IMR-90 (cell line): ENCODE measurements around the gene RUFY1. TPM values are rescaled to one million over a fixed set of nuclear protein-coding genes. Genes with fewer than 3 reads are reported as not detected.

Source experiments
- ATAC-seq: fragments of 200-7000 bp; cut with Tn5 transposase; 2 replicates; pipeline ENCODE4 v1.9.1; 2020; ENCODE audit warnings: low read depth, mild to moderate bottlenecking, moderate library complexity
- BruUV-seq: library from RNA; stranded (reverse); fragments of 400-500 nt; replicated peaks from 2 replicates; lab custom pipeline; 2021; lab: Mats Ljungman, UMichigan
- CTCF ChIA-PET: fragments of 300-600 bp; formaldehyde crosslinking; extraction: SDS; loops from one replicate; lab custom pipeline; 2021; ENCODE audit warnings: antibody characterized with exemption; lab: Yijun Ruan, JAX
- POLR2A ChIA-PET: fragments of 300-600 bp; sonication (Branson Sonifier 250); formaldehyde crosslinking; loops from one replicate; lab custom pipeline; 2022; ENCODE audit warnings: antibody characterized with exemption; ENCODE audit not compliant: unreplicated experiment; lab: Charles Lee
- DNase-seq: peaks from one replicate; pipeline ENCODE4 v3.0.0; 2013
- H2AFZ ChIP-seq: replicated peaks from 2 replicates; pipeline ENCODE3; 2013; ENCODE audit warnings: low read length, mild to moderate bottlenecking; ENCODE audit not compliant: poor library complexity
- H2AK5ac ChIP-seq: 2 replicates; pipeline ENCODE4 v1.6.1; 2013; ENCODE audit warnings: low read depth, low read length, inconsistent platforms
- H2AK9ac ChIP-seq: replicated peaks from 2 replicates; pipeline ENCODE3; 2013; ENCODE audit warnings: mild to moderate bottlenecking, low read depth, low read length, moderate library complexity; ENCODE audit not compliant: poor library complexity
- H2BK120ac ChIP-seq: 2 replicates; pipeline ENCODE4 v1.6.1; 2013; ENCODE audit warnings: low read depth, low read length, inconsistent platforms
- H2BK15ac ChIP-seq: 3 replicates; pipeline ENCODE4 v1.6.1; 2013; ENCODE audit warnings: low read depth, low read length, inconsistent platforms
- H2BK20ac ChIP-seq: 2 replicates; pipeline ENCODE4 v1.6.1; 2013; ENCODE audit warnings: low read depth, mild to moderate bottlenecking, inconsistent platforms, low read length, moderate library complexity
- H2BK5ac ChIP-seq: 2 replicates; pipeline ENCODE4 v1.6.1; 2013; ENCODE audit warnings: mild to moderate bottlenecking, low read depth, low read length, inconsistent platforms; ENCODE audit not compliant: poor library complexity, severe bottlenecking
- H3K14ac ChIP-seq: replicated peaks from 2 replicates; pipeline ENCODE4 v1.6.1; 2013; ENCODE audit warnings: low read depth, low read length, inconsistent platforms
- H3K18ac ChIP-seq: 2 replicates; pipeline ENCODE4 v1.6.1; 2013; ENCODE audit warnings: low read depth, low read length, control low read depth
- H3K23ac ChIP-seq: 2 replicates; pipeline ENCODE4 v1.6.1; 2013; ENCODE audit warnings: low read depth, low read length, inconsistent platforms
- H3K27ac ChIP-seq: 2 replicates; pipeline ENCODE4 v1.5.1; 2013; ENCODE audit warnings: mild to moderate bottlenecking, control low read depth, low read length; ENCODE audit not compliant: insufficient read depth
- H3K27me3 ChIP-seq: 2 replicates; pipeline ENCODE4 v1.6.1; 2013; ENCODE audit warnings: low read length; ENCODE audit not compliant: control insufficient read depth, insufficient read depth
- H3K36me3 ChIP-seq: 2 replicates; pipeline ENCODE4 v1.6.1; 2013; ENCODE audit warnings: low read length, mixed read lengths; ENCODE audit not compliant: control insufficient read depth, insufficient read depth
- H3K4ac ChIP-seq: 2 replicates; pipeline ENCODE4 v1.6.1; 2013; ENCODE audit warnings: low read depth, low read length, inconsistent platforms
- H3K4me1 ChIP-seq: 2 replicates; pipeline ENCODE4 v1.6.1; 2013; ENCODE audit warnings: low read length, mixed read lengths; ENCODE audit not compliant: control insufficient read depth, insufficient read depth
- H3K4me2 ChIP-seq: 2 replicates; pipeline ENCODE4 v1.6.1; 2013; ENCODE audit warnings: low read depth, mild to moderate bottlenecking, control low read depth, low read length, moderate library complexity
- H3K4me3 ChIP-seq: 2 replicates; pipeline ENCODE4 v1.5.1; 2013; ENCODE audit warnings: low read depth, mild to moderate bottlenecking, control low read depth, low read length, moderate library complexity; ENCODE audit not compliant: insufficient read depth
- H3K56ac ChIP-seq: 2 replicates; pipeline ENCODE4 v1.6.1; 2013; ENCODE audit warnings: low read length, inconsistent platforms; ENCODE audit not compliant: insufficient read depth; ENCODE audit errors: extremely low read depth
- H3K79me1 ChIP-seq, 2 experiments: 2 replicates each; pipeline ENCODE4 v1.6.1; 2013; ENCODE audit warnings: low read length in 2 of 2, inconsistent platforms in 1 of 2, low read depth in 1 of 2
- H3K9ac ChIP-seq: 2 replicates; pipeline ENCODE4 v1.6.1; 2013; ENCODE audit warnings: low read depth, low read length, control low read depth
- H3K9me1 ChIP-seq: 2 replicates; pipeline ENCODE4 v1.6.1; 2013; ENCODE audit warnings: low read length, inconsistent platforms; ENCODE audit not compliant: insufficient read depth
- H3K9me3 ChIP-seq: 2 replicates; pipeline ENCODE4 v1.6.1; 2013; ENCODE audit warnings: low read length; ENCODE audit not compliant: control insufficient read depth, insufficient read depth
- H4K20me1 ChIP-seq: 2 replicates; pipeline ENCODE4 v1.6.1; 2013; ENCODE audit warnings: low read length, inconsistent platforms; ENCODE audit not compliant: insufficient read depth
- H4K5ac ChIP-seq: 2 replicates; pipeline ENCODE4 v1.6.1; 2013; ENCODE audit warnings: mild to moderate bottlenecking, low read depth, low read length, control low read depth
- H4K8ac ChIP-seq, 2 experiments: 2 replicates each; pipeline ENCODE4 v1.6.1; 2013; ENCODE audit warnings: low read depth in 2 of 2, low read length in 2 of 2, control low read depth in 1 of 2, inconsistent platforms in 1 of 2
- H4K91ac ChIP-seq: 2 replicates; pipeline ENCODE4 v1.6.1; 2013; ENCODE audit warnings: low read depth, low read length, inconsistent platforms; ENCODE audit not compliant: insufficient read depth
- BHLHE40 ChIP-seq: fragments of 150-350 bp; IDR thresholded peaks from 2 replicates; pipeline ENCODE4 v1.6.1; 2016; ENCODE audit warnings: mild to moderate bottlenecking, low read depth, low read length
- CEBPB ChIP-seq: IDR thresholded peaks from 2 replicates; pipeline ENCODE4 v1.6.1; 2012; ENCODE audit warnings: low read depth, low read length, improper control_type of control experiment
- CHD1 ChIP-seq: IDR thresholded peaks from 2 replicates; pipeline ENCODE4 v1.6.1; 2012; ENCODE audit warnings: low read depth, low read length, improper control_type of control experiment
- CTCF ChIP-seq: conservative IDR thresholded peaks from 2 replicates; pipeline ENCODE4 v1.5.1; 2012; ENCODE audit warnings: mild to moderate bottlenecking, low read depth, low read length, improper control_type of control experiment
- ELK1 ChIP-seq: fragments of 150-350 bp; IDR thresholded peaks from 2 replicates; pipeline ENCODE4 v1.6.1; 2016; ENCODE audit warnings: low read depth, mild to moderate bottlenecking, low read length, moderate library complexity, borderline replicate concordance
- FOS ChIP-seq: fragments of 150-350 bp; IDR thresholded peaks from 2 replicates; pipeline ENCODE4 v1.6.1; 2016; ENCODE audit warnings: low read depth, low read length
- MAFK ChIP-seq: IDR thresholded peaks from 2 replicates; pipeline ENCODE4 v1.6.1; 2012; ENCODE audit warnings: low read depth, low read length, improper control_type of control experiment
- MXI1 ChIP-seq: IDR thresholded peaks from 2 replicates; pipeline ENCODE4 v1.6.1; 2012; ENCODE audit warnings: low read depth, mild to moderate bottlenecking, low read length, moderate library complexity, borderline replicate concordance
- NFE2L2 ChIP-seq: fragments of 150-350 bp; IDR thresholded peaks from 2 replicates; pipeline ENCODE4 v1.6.1; 2016; ENCODE audit warnings: low read depth, mild to moderate bottlenecking, low read length
- POLR2A ChIP-seq: IDR thresholded peaks from 2 replicates; pipeline ENCODE4 v1.6.1; 2012; ENCODE audit warnings: mild to moderate bottlenecking, low read depth, low read length
- RAD21 ChIP-seq: IDR thresholded peaks from 2 replicates; pipeline ENCODE4 v1.6.1; 2012; ENCODE audit warnings: low read length, improper control_type of control experiment
- RCOR1 ChIP-seq: IDR thresholded peaks from 2 replicates; pipeline ENCODE4 v1.6.1; 2012; ENCODE audit warnings: mild to moderate bottlenecking, low read length, improper control_type of control experiment; ENCODE audit not compliant: insufficient replicate concordance
- RFX5 ChIP-seq: IDR thresholded peaks from 2 replicates; pipeline ENCODE4 v1.8.0; 2012; ENCODE audit warnings: low read depth, mild to moderate bottlenecking, low read length, moderate library complexity
- SMC3 ChIP-seq: fragments of 150-350 bp; IDR thresholded peaks from 2 replicates; pipeline ENCODE4 v1.6.1; 2016; ENCODE audit warnings: low read depth, mild to moderate bottlenecking, antibody characterized with exemption, low read length, moderate library complexity
- USF2 ChIP-seq: fragments of 150-350 bp; IDR thresholded peaks from 2 replicates; pipeline ENCODE4 v1.6.1; 2017; ENCODE audit warnings: mild to moderate bottlenecking, antibody characterized with exemption, low read length, low read depth
- WGBS, 2 experiments: methylation state at CpG; one replicate each; pipeline versions ENCODE4 v1.1.5 to v1.1.7; 2013; ENCODE audit warnings: missing lambda C conversion rate in 2 of 2; ENCODE audit not compliant: insufficient read length in 1 of 2; ENCODE audit errors: extremely low coverage in 2 of 2; 5-methylcytosine and 5-hydroxymethylcytosine counted together
- dilution Hi-C: fragments of 300-500 bp; cut with HindIII; formaldehyde crosslinking; loops from one replicate; pipeline ENCODE4 v1.14.3; 2018; ENCODE audit warnings: low sequenced_read_pairs; ENCODE audit not compliant: unreplicated experiment
- in situ Hi-C: fragments of 300-500 bp; cut with MboI; formaldehyde crosslinking; loops from 3 replicates; pipeline ENCODE4 v1.14.3; 2019; ENCODE audit warnings: low sequenced_read_pairs, inconsistent platforms, mixed read lengths
- intact Hi-C: fragments of 100-400 bp; cut with micrococcal nuclease; formaldehyde crosslinking; loops from 2 replicates; pipeline ENCODE4 v1.10.0; 2022
- polyA plus RNA-seq, 3 experiments: library from polyadenylated mRNA; depleted of rRNA; stranded (reverse); fragments of >200 nt; gene quantifications; 2 replicates each; pipeline ENCODE4 v1.2.3, GENCODE V29; 2012; ENCODE audit warnings: low replicate concordance in 1 of 3
- total RNA-seq: library from RNA; depleted of rRNA; stranded (reverse); fragments of >200 nt; gene quantifications from 2 replicates; pipeline ENCODE4 v1.2.3, GENCODE V29; 2012

Gene RUFY1
- total and polyA plus RNA-seq, 2 of the 4 experiments (the other 2 are of a cell fraction): 19.5 to 21.8 TPM

GRCh38 chr5:179505636-179506261 is 44.6 kb upstream of the RUFY1 start:
- Histone ChIP-seq H2BK15ac (no peak overlapping the region), H4K91ac (no peak overlapping the region), H3K4me3 (no peak overlapping the region), H3K4me1 (no peaks in the 10 kb centered on the region), H4K20me1 (no peaks in the 10 kb centered on the region), H2BK20ac (no peak overlapping the region), H2AFZ (no peak overlapping the region), H3K4me2 (no peak overlapping the region), H3K79me1 (no peaks in the 10 kb centered on the region), H3K4ac (no peak overlapping the region), H4K8ac (no peak overlapping the region), H2AK9ac (no peak overlapping the region), H2AK5ac (no peak overlapping the region), H3K27ac (no peak overlapping the region), H3K56ac (no peak overlapping the region), H3K36me3 (no peaks in the 10 kb centered on the region), H3K9me3 (no peaks in the 10 kb centered on the region), H3K9ac (no peak overlapping the region), H4K5ac (no peak overlapping the region), H3K23ac (no peak overlapping the region), H2BK5ac (no peak overlapping the region), H3K27me3 (no peaks in the 10 kb centered on the region), H3K14ac (no peak overlapping the region), H3K9me1 (no peaks in the 10 kb centered on the region), H2BK120ac (no peak overlapping the region), H3K18ac (no peak overlapping the region)
- no peak for DNase-seq
- WGBS, 2 experiments: 39% methylated on average over 3 of the region's 12 CpGs; no CpG with 5 or more reads in 1 of the 2 experiments
- ChIA-PET CTCF (no interaction called here), POLR2A (no interaction called here)
- TF ChIP-seq BHLHE40: no peak
- no peak for TF ChIP-seq POLR2A
- TF ChIP-seq USF2: no peak
- TF ChIP-seq NFE2L2: no peak
- no peak for TF ChIP-seq RFX5
- no peak for TF ChIP-seq CEBPB
- no peak for TF ChIP-seq FOS
- no peak for TF ChIP-seq SMC3
- no peak for TF ChIP-seq CTCF
- TF ChIP-seq CHD1: no peak
- TF ChIP-seq MAFK: no peak
- no peak for TF ChIP-seq RCOR1
- TF ChIP-seq RAD21: no peak
- TF ChIP-seq ELK1: no peak
- no peak for TF ChIP-seq MXI1
- no peak for ATAC-seq
- in situ Hi-C loops (no loop called here), dilution Hi-C loops (no loop called here), intact Hi-C loops (no loop called here)
- BruUV-seq: no TSS peak
